K562 (cell line): ENCODE results near the gene TEX101. TPM values are rescaled to one million over a fixed set of nuclear protein-coding genes. Genes with fewer than 3 reads are reported as not detected.

Experiments used
- CEBPB ChIP-seq: fragments of 450-650 bp; IDR thresholded peaks from 2 replicates; pipeline ENCODE4 v1.6.1; 2016; ENCODE audit warnings: missing genetic modification characterization, missing compliant biosample characterization
- ELF4 ChIP-seq: fragments of 450-650 bp; formaldehyde crosslinking; IDR thresholded peaks from 2 replicates; pipeline ENCODE4 v1.4.0; 2022; ENCODE audit warnings: missing genetic modification characterization
- ETV1 ChIP-seq: fragments of 450-650 bp; conservative IDR thresholded peaks from 2 replicates; pipeline ENCODE4 v1.6.1; 2016; ENCODE audit warnings: missing genetic modification characterization, control low read depth, low read depth, missing compliant biosample characterization
- HSF4 ChIP-seq: fragments of 250-450 bp; sonication (Bioruptor Pico); IDR thresholded peaks from 2 replicates; pipeline ENCODE4 v2.1.2; 2022; ENCODE audit warnings: mild to moderate bottlenecking, moderate library complexity, borderline replicate concordance
- IRF2 ChIP-seq: sonication (generic); formaldehyde crosslinking; IDR thresholded peaks from 2 replicates; pipeline ENCODE4 v1.8.1; 2022; ENCODE audit warnings: mild to moderate bottlenecking, missing genetic modification reagents
- KHSRP ChIP-seq: fragments of 450-650 bp; IDR thresholded peaks from 2 replicates; pipeline ENCODE4 v1.6.1; 2017
- KLF6 ChIP-seq: fragments of 250-450 bp; sonication (Bioruptor Pico); IDR thresholded peaks from 2 replicates; pipeline ENCODE4 v1.4.0; 2020; ENCODE audit warnings: mild to moderate bottlenecking, moderate library complexity, borderline replicate concordance
- MTA2 ChIP-seq: fragments of 450-650 bp; IDR thresholded peaks from 2 replicates; pipeline ENCODE4 v1.6.1; 2016; ENCODE audit warnings: low read depth
- RHOXF2B ChIP-seq: fragments of 250-450 bp; sonication (Bioruptor Pico); conservative IDR thresholded peaks from 2 replicates; pipeline ENCODE4 v1.5.1; 2021
- SETDB1 ChIP-seq: IDR thresholded peaks from one replicate; pipeline ENCODE4 v1.6.1; 2012; ENCODE audit warnings: low read length, control low read depth, inconsistent platforms
- TCFL5 ChIP-seq: fragments of 250-450 bp; sonication (Bioruptor Pico); conservative IDR thresholded peaks from 2 replicates; pipeline ENCODE4 v1.6.1; 2021; ENCODE audit warnings: mild to moderate bottlenecking, moderate library complexity, matching md5 sums
- TGIF2 ChIP-seq: sonication (generic); formaldehyde crosslinking; IDR thresholded peaks from 2 replicates; pipeline ENCODE4 v1.8.1; 2022; ENCODE audit warnings: mild to moderate bottlenecking, missing genetic modification reagents, moderate library complexity
- ZNF175 ChIP-seq: fragments of 200-800 bp; sonication (Bioruptor generic); IDR thresholded peaks from 2 replicates; pipeline ENCODE4 v1.6.1; 2016; ENCODE audit warnings: low read depth, mild to moderate bottlenecking, missing genetic modification characterization, missing compliant biosample characterization
- ZNF239 ChIP-seq: fragments of 250-450 bp; sonication (Bioruptor Pico); IDR thresholded peaks from 2 replicates; pipeline ENCODE4 v1.4.0; 2020; ENCODE audit warnings: mild to moderate bottlenecking
- ZNF583 ChIP-seq: fragments of 250-450 bp; sonication (Bioruptor Pico); IDR thresholded peaks from 2 replicates; pipeline ENCODE4 v1.4.0; 2020
- ZNF644 ChIP-seq: fragments of 200-800 bp; sonication (Bioruptor generic); IDR thresholded peaks from 2 replicates; pipeline ENCODE4 v1.6.1; 2016; ENCODE audit warnings: low read depth, missing genetic modification characterization, missing compliant biosample characterization
- polyA plus RNA-seq, 8 experiments: library from polyadenylated mRNA; depleted of rRNA in 4 of 8; stranded (reverse) in 5 of 8; unstranded in 3 of 8; fragments of >200 nt; fragmentation: Nextera tagmentation in 2 of 8; fragmentation: Illumina TruSeq in 1 of 8; extraction: Ambion mirVana in 2 of 8; extraction: Trizol in 1 of 8; gene quantifications; 2 replicates each; pipeline versions ENCODE4 v1.2.1 to v1.2.3, GENCODE V29; 2011 to 2014; ENCODE audit warnings: inconsistent platforms in 1 of 8, missing spikeins in 1 of 8
- total RNA-seq, 7 experiments: library from RNA; depleted of rRNA in 6 of 7; stranded (reverse); fragments of >200 nt in 6 of 7; fragmentation: Illumina TruSeq in 2 of 7; extraction: Trizol in 2 of 7; gene quantifications; 2 replicates each; pipeline versions ENCODE4 v1.2.1 to v1.2.3, GENCODE V29; 2011 to 2021; ENCODE audit warnings: low replicate concordance in 1 of 7
- TF ChIP-seq, protein P1 (sequence below): fragments of 200-800 bp; sonication (Bioruptor generic); IDR thresholded peaks from 2 replicates; pipeline ENCODE4 v1.6.1; 2016; ENCODE audit warnings: missing genetic modification characterization, missing compliant biosample characterization
- TF ChIP-seq, protein P2 (sequence below): sonication (generic); formaldehyde crosslinking; IDR thresholded peaks from 2 replicates; pipeline ENCODE4 v1.8.0; 2022; ENCODE audit warnings: mild to moderate bottlenecking, low read depth, missing genetic modification reagents
- TF ChIP-seq, protein P3 (sequence below): fragments of 250-450 bp; sonication (Bioruptor Pico); IDR thresholded peaks from 2 replicates; pipeline ENCODE4 v1.8.0; 2021; ENCODE audit warnings: moderate library complexity, mild to moderate bottlenecking, inconsistent platforms
- TF ChIP-seq, protein P4 (sequence below): sonication (generic); formaldehyde crosslinking; IDR thresholded peaks from 2 replicates; pipeline ENCODE4 v1.4.0; 2020; ENCODE audit warnings: mild to moderate bottlenecking, missing genetic modification reagents

Gene TEX101
- total and polyA plus RNA-seq, 9 of the 15 experiments (the other 6 are each of a cell fraction or from before 2014, with no cell fraction given) = 0.10 to 0.36 (median 0.14) TPM; not detected in 6

DNA sequence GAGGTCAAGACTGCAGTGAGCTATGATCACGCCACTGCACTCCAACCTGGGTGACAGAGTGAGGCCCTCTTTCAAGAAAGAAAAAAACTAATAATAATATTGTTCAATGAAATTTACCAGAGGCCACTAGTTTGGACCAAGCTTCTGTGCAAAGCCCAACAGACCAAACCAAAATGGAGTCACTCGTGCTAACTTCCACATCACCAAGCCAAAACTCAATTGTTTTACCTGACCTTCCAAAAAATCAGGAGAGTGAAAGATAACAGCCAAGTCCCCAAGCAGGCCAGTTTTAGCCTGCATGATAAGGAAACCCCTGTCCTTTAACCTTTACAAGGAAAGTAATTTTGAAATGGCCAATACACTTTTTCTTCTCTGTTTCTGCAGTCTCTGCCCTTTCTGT lies 30.7 kb downstream of the TEX101 start (continued):
- TF ChIP-seq, protein P1, sequence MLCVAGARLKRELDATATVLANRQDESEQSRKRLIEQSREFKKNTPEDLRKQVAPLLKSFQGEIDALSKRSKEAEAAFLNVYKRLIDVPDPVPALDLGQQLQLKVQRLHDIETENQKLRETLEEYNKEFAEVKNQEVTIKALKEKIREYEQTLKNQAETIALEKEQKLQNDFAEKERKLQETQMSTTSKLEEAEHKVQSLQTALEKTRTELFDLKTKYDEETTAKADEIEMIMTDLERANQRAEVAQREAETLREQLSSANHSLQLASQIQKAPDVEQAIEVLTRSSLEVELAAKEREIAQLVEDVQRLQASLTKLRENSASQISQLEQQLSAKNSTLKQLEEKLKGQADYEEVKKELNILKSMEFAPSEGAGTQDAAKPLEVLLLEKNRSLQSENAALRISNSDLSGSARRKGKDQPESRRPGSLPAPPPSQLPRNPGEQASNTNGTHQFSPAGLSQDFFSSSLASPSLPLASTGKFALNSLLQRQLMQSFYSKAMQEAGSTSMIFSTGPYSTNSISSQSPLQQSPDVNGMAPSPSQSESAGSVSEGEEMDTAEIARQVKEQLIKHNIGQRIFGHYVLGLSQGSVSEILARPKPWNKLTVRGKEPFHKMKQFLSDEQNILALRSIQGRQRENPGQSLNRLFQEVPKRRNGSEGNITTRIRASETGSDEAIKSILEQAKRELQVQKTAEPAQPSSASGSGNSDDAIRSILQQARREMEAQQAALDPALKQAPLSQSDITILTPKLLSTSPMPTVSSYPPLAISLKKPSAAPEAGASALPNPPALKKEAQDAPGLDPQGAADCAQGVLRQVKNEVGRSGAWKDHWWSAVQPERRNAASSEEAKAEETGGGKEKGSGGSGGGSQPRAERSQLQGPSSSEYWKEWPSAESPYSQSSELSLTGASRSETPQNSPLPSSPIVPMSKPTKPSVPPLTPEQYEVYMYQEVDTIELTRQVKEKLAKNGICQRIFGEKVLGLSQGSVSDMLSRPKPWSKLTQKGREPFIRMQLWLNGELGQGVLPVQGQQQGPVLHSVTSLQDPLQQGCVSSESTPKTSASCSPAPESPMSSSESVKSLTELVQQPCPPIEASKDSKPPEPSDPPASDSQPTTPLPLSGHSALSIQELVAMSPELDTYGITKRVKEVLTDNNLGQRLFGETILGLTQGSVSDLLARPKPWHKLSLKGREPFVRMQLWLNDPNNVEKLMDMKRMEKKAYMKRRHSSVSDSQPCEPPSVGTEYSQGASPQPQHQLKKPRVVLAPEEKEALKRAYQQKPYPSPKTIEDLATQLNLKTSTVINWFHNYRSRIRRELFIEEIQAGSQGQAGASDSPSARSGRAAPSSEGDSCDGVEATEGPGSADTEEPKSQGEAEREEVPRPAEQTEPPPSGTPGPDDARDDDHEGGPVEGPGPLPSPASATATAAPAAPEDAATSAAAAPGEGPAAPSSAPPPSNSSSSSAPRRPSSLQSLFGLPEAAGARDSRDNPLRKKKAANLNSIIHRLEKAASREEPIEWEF (CRISPR knock-in tag) = peak; percentile 57
- no peak for TF ChIP-seq CEBPB (tag)
- no peak for TF ChIP-seq IRF2 (CRISPR knock-in tag)
- peak; percentile 73; the same call in 1 of the 2 replicates for TF ChIP-seq ZNF583 (CRISPR knock-in tag)
- peak; percentile 44; the same call in 1 of the 2 replicates for TF ChIP-seq ZNF239
- peak; percentile 64; the same call in 1 of the 2 replicates for TF ChIP-seq KLF6 (CRISPR knock-in tag)
- TF ChIP-seq TGIF2 (CRISPR knock-in tag) = no peak
- TF ChIP-seq HSF4 (CRISPR knock-in tag) = peak; percentile 75; the same call in 1 of the 2 replicates
- TF ChIP-seq, protein P2, sequence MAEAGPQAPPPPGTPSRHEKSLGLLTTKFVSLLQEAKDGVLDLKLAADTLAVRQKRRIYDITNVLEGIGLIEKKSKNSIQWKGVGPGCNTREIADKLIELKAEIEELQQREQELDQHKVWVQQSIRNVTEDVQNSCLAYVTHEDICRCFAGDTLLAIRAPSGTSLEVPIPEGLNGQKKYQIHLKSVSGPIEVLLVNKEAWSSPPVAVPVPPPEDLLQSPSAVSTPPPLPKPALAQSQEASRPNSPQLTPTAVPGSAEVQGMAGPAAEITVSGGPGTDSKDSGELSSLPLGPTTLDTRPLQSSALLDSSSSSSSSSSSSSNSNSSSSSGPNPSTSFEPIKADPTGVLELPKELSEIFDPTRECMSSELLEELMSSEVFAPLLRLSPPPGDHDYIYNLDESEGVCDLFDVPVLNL (CRISPR knock-in tag) = no peak
- TF ChIP-seq MTA2 = no peak
- no peak for TF ChIP-seq ELF4 (CRISPR knock-in tag)
- TF ChIP-seq, protein P3, sequence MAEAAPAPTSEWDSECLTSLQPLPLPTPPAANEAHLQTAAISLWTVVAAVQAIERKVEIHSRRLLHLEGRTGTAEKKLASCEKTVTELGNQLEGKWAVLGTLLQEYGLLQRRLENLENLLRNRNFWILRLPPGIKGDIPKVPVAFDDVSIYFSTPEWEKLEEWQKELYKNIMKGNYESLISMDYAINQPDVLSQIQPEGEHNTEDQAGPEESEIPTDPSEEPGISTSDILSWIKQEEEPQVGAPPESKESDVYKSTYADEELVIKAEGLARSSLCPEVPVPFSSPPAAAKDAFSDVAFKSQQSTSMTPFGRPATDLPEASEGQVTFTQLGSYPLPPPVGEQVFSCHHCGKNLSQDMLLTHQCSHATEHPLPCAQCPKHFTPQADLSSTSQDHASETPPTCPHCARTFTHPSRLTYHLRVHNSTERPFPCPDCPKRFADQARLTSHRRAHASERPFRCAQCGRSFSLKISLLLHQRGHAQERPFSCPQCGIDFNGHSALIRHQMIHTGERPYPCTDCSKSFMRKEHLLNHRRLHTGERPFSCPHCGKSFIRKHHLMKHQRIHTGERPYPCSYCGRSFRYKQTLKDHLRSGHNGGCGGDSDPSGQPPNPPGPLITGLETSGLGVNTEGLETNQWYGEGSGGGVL = 0 out of 2 replicates have a peak, but pooled peaks have one; percentile 46
- no peak for TF ChIP-seq RHOXF2B (CRISPR knock-in tag)
- peak; percentile 29; the same call in 1 of the 2 replicates for TF ChIP-seq ETV1
- no peak for TF ChIP-seq KHSRP
- peak; percentile 67; the same call in 1 of the 2 replicates for TF ChIP-seq ZNF175 (CRISPR knock-in tag)
- no peak; the same call in 1 of the 2 replicates for TF ChIP-seq TCFL5
- TF ChIP-seq ZNF644 (tag) = peak; percentile 56; the same call in 1 of the 2 replicates
- no peak for TF ChIP-seq SETDB1
- TF ChIP-seq, protein P4, sequence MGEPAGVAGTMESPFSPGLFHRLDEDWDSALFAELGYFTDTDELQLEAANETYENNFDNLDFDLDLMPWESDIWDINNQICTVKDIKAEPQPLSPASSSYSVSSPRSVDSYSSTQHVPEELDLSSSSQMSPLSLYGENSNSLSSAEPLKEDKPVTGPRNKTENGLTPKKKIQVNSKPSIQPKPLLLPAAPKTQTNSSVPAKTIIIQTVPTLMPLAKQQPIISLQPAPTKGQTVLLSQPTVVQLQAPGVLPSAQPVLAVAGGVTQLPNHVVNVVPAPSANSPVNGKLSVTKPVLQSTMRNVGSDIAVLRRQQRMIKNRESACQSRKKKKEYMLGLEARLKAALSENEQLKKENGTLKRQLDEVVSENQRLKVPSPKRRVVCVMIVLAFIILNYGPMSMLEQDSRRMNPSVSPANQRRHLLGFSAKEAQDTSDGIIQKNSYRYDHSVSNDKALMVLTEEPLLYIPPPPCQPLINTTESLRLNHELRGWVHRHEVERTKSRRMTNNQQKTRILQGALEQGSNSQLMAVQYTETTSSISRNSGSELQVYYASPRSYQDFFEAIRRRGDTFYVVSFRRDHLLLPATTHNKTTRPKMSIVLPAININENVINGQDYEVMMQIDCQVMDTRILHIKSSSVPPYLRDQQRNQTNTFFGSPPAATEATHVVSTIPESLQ (CRISPR knock-in tag) = no peak
